ENCODE data around the gene C5AR2. TPM values are rescaled to one million over a fixed set of nuclear protein-coding genes. Genes with fewer than 3 reads are reported as not detected.

C5AR2 gene
- total RNA-seq, 1 experiment from 2014 or later, result 0.22 TPM

GRCh38 chr19:47371261-47371660, 39.3 kb downstream of the C5AR2 start:
- no peak overlapping the region for H3K27ac Mint-ChIP-seq
- H3K27me3 Mint-ChIP-seq (ENCODE audit: low read depth), result no peaks in the 10 kb centered on the region
- no peak for ATAC-seq
- TF ChIP-seq ETV6 (CRISPR knock-in tag; IDR thresholded peaks at IDR 0.05), result no peak
- TF ChIP-seq USF1 (CRISPR knock-in tag; IDR thresholded peaks at IDR 0.05), result no peak
- TF ChIP-seq NR1H2 (CRISPR knock-in tag; IDR thresholded peaks at IDR 0.05), result no peak
- TF ChIP-seq STAT6 (CRISPR knock-in tag; conservative IDR thresholded peaks at IDR 0.05; ENCODE audit: low read depth), result no peak
- no peak for TF ChIP-seq IRF2 (CRISPR knock-in tag; IDR thresholded peaks at IDR 0.05; ENCODE audit: borderline replicate concordance, low read depth)
- TF ChIP-seq ZBTB43 (CRISPR knock-in tag; IDR thresholded peaks at IDR 0.05), result no peak
- TF ChIP-seq AR (CRISPR knock-in tag; IDR thresholded peaks at IDR 0.05), result no peak
- no peak for TF ChIP-seq ZNF396 (CRISPR knock-in tag; IDR thresholded peaks at IDR 0.05; ENCODE audit: borderline replicate concordance)
- H3K36me3 Mint-ChIP-seq, result peaks cover 38% of the 10 kb centered on the region
- ChIA-PET POLR2A (interaction anchor here (0.6 kb wide), 1 partner anchor 22 kb away, joined by 3 read pairs; the partner anchor contains the start of gene DHX34), CTCF (interaction anchor here (1.6 kb wide), 1 partner anchor 22 kb away, joined by 4 read pairs; the partner anchor contains the start of gene DHX34)
- DNase-seq (ENCODE audit: low spot score), result no peak
- no peaks in the 10 kb centered on the region for H3K4me1 Mint-ChIP-seq
- H3K9me3 Mint-ChIP-seq, result no peaks in the 10 kb centered on the region
- H3K4me3 Mint-ChIP-seq, result no peak overlapping the region

- H3K4me3 Mint-ChIP-seq, result no peak overlapping the region
- POLR2A ChIA-PET, result no interaction called here
- H3K9me3 Mint-ChIP-seq, result no peaks in the 10 kb centered on the region
- no peaks in the 10 kb centered on the region for H3K27me3 Mint-ChIP-seq (ENCODE audit: low read depth)
- H3K27ac Mint-ChIP-seq, result no peak overlapping the region
- peaks cover 35% of the 10 kb centered on the region for H3K36me3 Mint-ChIP-seq
- ATAC-seq, result no peak
- CTCF ChIA-PET, result interaction anchor here (0.5 to 0.6 kb wide), 2 partner anchors 54 to 68 kb away, joined by 3 to 4 read pairs; no protein-coding TSS in a partner anchor
- DNase-seq (ENCODE audit: low spot score), result no peak
- no peaks in the 10 kb centered on the region for H3K4me1 Mint-ChIP-seq
- TF ChIP-seq ATF1 (CRISPR knock-in tag; IDR thresholded peaks at IDR 0.05), result no peak
- no peak for TF ChIP-seq NFYB (CRISPR knock-in tag; conservative IDR thresholded peaks at IDR 0.05; ENCODE audit: low read depth)
- no peak for TF ChIP-seq ATF6 (CRISPR knock-in tag; IDR thresholded peaks at IDR 0.05)
- TF ChIP-seq RELA (CRISPR knock-in tag; IDR thresholded peaks at IDR 0.05; ENCODE audit: borderline replicate concordance), result no peak
- TF ChIP-seq FOXP1 (CRISPR knock-in tag; IDR thresholded peaks at IDR 0.05; ENCODE audit: borderline replicate concordance), result no peak
- TF ChIP-seq ZNF232 (CRISPR knock-in tag; IDR thresholded peaks at IDR 0.05), result no peak
- no peak for TF ChIP-seq NR2C2 (CRISPR knock-in tag; IDR thresholded peaks at IDR 0.05)
- TF ChIP-seq E2F4 (CRISPR knock-in tag; IDR thresholded peaks at IDR 0.05; ENCODE audit: borderline replicate concordance, low read depth), result no peak
- TF ChIP-seq AR (CRISPR knock-in tag; IDR thresholded peaks at IDR 0.05), result no peak
- no peak for TF ChIP-seq E2F1 (CRISPR knock-in tag; IDR thresholded peaks at IDR 0.05)
- no peak for TF ChIP-seq GTF2I (CRISPR knock-in tag; conservative IDR thresholded peaks at IDR 0.05)
Measured at GRCh38 chr19:47372603-47373002, 40.6 kb downstream of the C5AR2 start.

All from WTC11 (cell line).